H9 (cell line): ENCODE measurements around the gene DBH. TPM values are rescaled to one million over a fixed set of nuclear protein-coding genes. Genes with fewer than 3 reads are reported as not detected.

Source experiments
- DNase-seq: peaks from one replicate; pipeline ENCODE4 v3.0.0-alpha.2; 2017
- H2AFZ ChIP-seq: one replicate; pipeline ENCODE4 v1.6.1; 2013; ENCODE audit warnings: mild to moderate bottlenecking, low read length, control low read depth, moderate library complexity
- H2AK5ac ChIP-seq: 2 replicates; pipeline ENCODE4 v1.6.1; 2013; ENCODE audit warnings: low read length, control low read depth, mixed read lengths; ENCODE audit not compliant: insufficient read length
- H2BK120ac ChIP-seq: one replicate; pipeline ENCODE4 v1.6.1; 2013; ENCODE audit warnings: low read depth, mild to moderate bottlenecking, low read length, control low read depth, inconsistent platforms; ENCODE audit not compliant: poor library complexity, severe bottlenecking
- H2BK12ac ChIP-seq: 2 replicates; pipeline ENCODE4 v1.6.1; 2013; ENCODE audit warnings: low read length, control low read depth, mixed read lengths, low read depth; ENCODE audit not compliant: insufficient read length
- H2BK15ac ChIP-seq: 2 replicates; pipeline ENCODE4 v1.6.1; 2013; ENCODE audit warnings: low read depth, low read length, control low read depth
- H2BK20ac ChIP-seq: one replicate; pipeline ENCODE4 v1.6.1; 2013; ENCODE audit warnings: low read depth, mild to moderate bottlenecking, low read length, control low read depth, inconsistent platforms; ENCODE audit not compliant: poor library complexity, severe bottlenecking
- H2BK5ac ChIP-seq: 2 replicates; pipeline ENCODE4 v1.6.1; 2013; ENCODE audit warnings: low read length, control low read depth, mixed read lengths; ENCODE audit not compliant: insufficient read length
- H3K14ac ChIP-seq: 2 replicates; pipeline ENCODE4 v1.6.1; 2013; ENCODE audit warnings: low read length, control low read depth; ENCODE audit not compliant: insufficient read depth
- H3K18ac ChIP-seq: 2 replicates; pipeline ENCODE4 v1.6.1; 2013; ENCODE audit warnings: low read depth, mild to moderate bottlenecking, mixed read lengths, low read length, control low read depth; ENCODE audit not compliant: insufficient read length
- H3K23ac ChIP-seq: 2 replicates; pipeline ENCODE4 v1.6.1; 2013; ENCODE audit warnings: low read length, control low read depth, mixed read lengths, low read depth; ENCODE audit not compliant: insufficient read length
- H3K23me2 ChIP-seq: 2 replicates; pipeline ENCODE4 v1.6.1; 2013; ENCODE audit warnings: low read depth, mild to moderate bottlenecking, mixed read lengths, low read length, control low read depth; ENCODE audit not compliant: insufficient read length, poor library complexity, severe bottlenecking
- H3K27ac ChIP-seq: 2 replicates; pipeline ENCODE4 v1.5.1; 2013; ENCODE audit warnings: low read length, control low read depth, mixed read lengths, low read depth; ENCODE audit not compliant: insufficient read length
- H3K27me3 ChIP-seq: 2 replicates; pipeline ENCODE4 v1.6.1; 2013; ENCODE audit warnings: low read length, control low read depth, inconsistent platforms; ENCODE audit not compliant: insufficient read depth
- H3K4ac ChIP-seq: 2 replicates; pipeline ENCODE4 v1.6.1; 2013; ENCODE audit warnings: low read depth, mild to moderate bottlenecking, control low read depth, inconsistent platforms, low read length, moderate library complexity
- H3K4me1 ChIP-seq: 2 replicates; pipeline ENCODE4 v1.6.1; 2013; ENCODE audit warnings: low read length, control low read depth, inconsistent platforms; ENCODE audit not compliant: insufficient read depth
- H3K4me2 ChIP-seq: 2 replicates; pipeline ENCODE4 v1.6.1; 2013; ENCODE audit warnings: low read length, control low read depth, mixed read lengths; ENCODE audit not compliant: insufficient read length, insufficient read depth
- H3K56ac ChIP-seq: 2 replicates; pipeline ENCODE4 v1.6.1; 2013; ENCODE audit warnings: low read depth, mild to moderate bottlenecking, mixed read lengths, low read length, control low read depth; ENCODE audit not compliant: insufficient read length
- H3K79me1 ChIP-seq: 2 replicates; pipeline ENCODE4 v1.6.1; 2013; ENCODE audit warnings: low read depth, mild to moderate bottlenecking, moderate library complexity, low read length, control low read depth, inconsistent platforms; ENCODE audit not compliant: insufficient read depth, poor library complexity, severe bottlenecking
- H3K79me2 ChIP-seq: 2 replicates; pipeline ENCODE4 v1.6.1; 2013; ENCODE audit warnings: low read length, control low read depth, inconsistent platforms; ENCODE audit not compliant: insufficient read depth
- H3K9ac ChIP-seq: 2 replicates; pipeline ENCODE4 v1.6.1; 2013; ENCODE audit warnings: low read length, control low read depth, mixed read lengths; ENCODE audit not compliant: insufficient read length; ENCODE audit errors: extremely low read depth
- H3K9me3 ChIP-seq: one replicate; pipeline ENCODE4 v1.6.1; 2013; ENCODE audit warnings: low read depth, low read length, inconsistent platforms; ENCODE audit not compliant: control insufficient read depth
- H3T11ph ChIP-seq: one replicate; pipeline ENCODE4 v1.6.1; 2013; ENCODE audit warnings: mild to moderate bottlenecking, low read length, control low read depth, inconsistent platforms
- H4K20me1 ChIP-seq: one replicate; pipeline ENCODE4 v1.6.1; 2013; ENCODE audit not compliant: control insufficient read depth, insufficient read length, insufficient read depth
- H4K5ac ChIP-seq: 2 replicates; pipeline ENCODE4 v1.6.1; 2013; ENCODE audit warnings: low read depth, mild to moderate bottlenecking, mixed read lengths, low read length, control low read depth; ENCODE audit not compliant: insufficient read length
- H4K8ac ChIP-seq: replicated peaks from 2 replicates; pipeline ENCODE4 v1.6.1; 2013; ENCODE audit warnings: low read length, control low read depth, mixed read lengths, low read depth; ENCODE audit not compliant: insufficient read length
- H4K91ac ChIP-seq: 2 replicates; pipeline ENCODE4 v1.6.1; 2013; ENCODE audit warnings: low read depth, mild to moderate bottlenecking, moderate library complexity, mixed read lengths, low read length, control low read depth; ENCODE audit not compliant: insufficient read length
- H3K27ac Mint-ChIP-seq, 3 experiments: 2 replicates in 2 of 3; 3 replicates in 1 of 3; pipeline ENCODE4 v1.8.0; 2020 to 2021; ENCODE audit warnings: mixed read lengths in 3 of 3, mild to moderate bottlenecking in 1 of 3, moderate library complexity in 1 of 3
- H3K27me3 Mint-ChIP-seq: 2 replicates; pipeline ENCODE4 v1.8.0; 2021; ENCODE audit warnings: low read depth, mild to moderate bottlenecking, moderate library complexity, mixed read lengths
- H3K36me3 Mint-ChIP-seq, 3 experiments: 2 replicates in 2 of 3; 3 replicates in 1 of 3; pipeline ENCODE4 v1.8.0; 2020 to 2021; ENCODE audit warnings: low read depth in 3 of 3, mixed read lengths in 3 of 3; ENCODE audit not compliant: insufficient read depth in 1 of 3
- H3K4me1 Mint-ChIP-seq, 2 experiments: 2 replicates each; pipeline ENCODE4 v1.8.0; 2020; ENCODE audit warnings: mixed read lengths in 2 of 2
- H3K4me3 Mint-ChIP-seq, 2 experiments: 2 replicates in 1 of 2; 3 replicates in 1 of 2; pipeline ENCODE4 v1.8.0; 2020 to 2021; ENCODE audit warnings: mild to moderate bottlenecking in 2 of 2, mixed read lengths in 2 of 2, moderate library complexity in 1 of 2
- H3K9me3 Mint-ChIP-seq, 2 experiments: 2 replicates in 1 of 2; 3 replicates in 1 of 2; pipeline ENCODE4 v1.8.0; 2020; ENCODE audit warnings: mild to moderate bottlenecking in 2 of 2, mixed read lengths in 2 of 2, moderate library complexity in 1 of 2
- CTCF ChIP-seq: fragments of 200-600 bp; sonication (generic); conservative IDR thresholded peaks from 3 replicates; pipeline ENCODE4 v1.8.0; 2021; ENCODE audit warnings: antibody characterized with exemption, mild to moderate bottlenecking
- WGBS: extraction: QIAGEN DNeasy Blood & Tissue Kit; methylation state at CpG from one replicate; pipeline ENCODE4 v1.1.7; 2013; ENCODE audit warnings: missing lambda C conversion rate, low lambda C conversion rate, mixed read lengths; ENCODE audit not compliant: insufficient read length; ENCODE audit errors: extremely low coverage; 5-methylcytosine and 5-hydroxymethylcytosine counted together
- total RNA-seq: library from RNA; stranded (reverse); gene quantifications from 2 replicates; pipeline ENCODE4 v1.2.1, GENCODE V29; 2021

The DBH gene
- total RNA-seq, 1 experiment from 2014 or later: not detected

- Histone ChIP-seq H2AFZ (no peak overlapping the region), H3K56ac (no peak overlapping the region), H3K4me2 (no peak overlapping the region), H2BK20ac (no peak overlapping the region), H3K79me1 (no peaks in the 10 kb centered on the region), H3K27me3 (no peaks in the 10 kb centered on the region; the same call in 1 of the 2 replicates), H3K23me2 (no peaks in the 10 kb centered on the region), H4K8ac (no peak overlapping the region), H3K23ac (no peak overlapping the region), H3T11ph (no peak overlapping the region), H4K5ac (no peak overlapping the region), H3K9ac (no peak overlapping the region), H2AK5ac (no peak overlapping the region), H2BK120ac (no peak overlapping the region), H4K91ac (no peak overlapping the region), H3K79me2 (no peaks in the 10 kb centered on the region), H3K4me1 (no peaks in the 10 kb centered on the region; the same call in 1 of the 2 replicates), H3K14ac (no peak overlapping the region), H2BK15ac (no peak overlapping the region), H3K4ac (no peak overlapping the region), H3K27ac (no peak overlapping the region), H4K20me1 (no peaks in the 10 kb centered on the region), H2BK5ac (no peak overlapping the region), H3K18ac (no peak overlapping the region), H3K9me3 (no peaks in the 10 kb centered on the region), H2BK12ac (no peak overlapping the region)
- Mint-ChIP-seq H3K27me3 (peaks cover 86% of the 10 kb centered on the region), H3K27ac (no peak overlapping the region), H3K9me3 (no peaks in the 10 kb centered on the region), H3K4me1 (peaks cover 15 to 46% of the 10 kb centered on the region in 2 experiments), H3K36me3 (no peaks in the 10 kb centered on the region), H3K4me3 (peak overlapping the region; percentile 2 to 26; a peak in 2 of 5 replicates)
- no peak for TF ChIP-seq CTCF
- no CpG with 5 or more reads among the region's 46 CpGs for WGBS
- DNase-seq: no peak
Measured at GRCh38 chr9:133658442-133659431, 22.6 kb downstream of the DBH start.
